ENCODE data around the gene DUSP10. TPM values are rescaled to one million over a fixed set of nuclear protein-coding genes. Genes with fewer than 3 reads are reported as not detected.

The DUSP10 gene
- total RNA-seq, 1 experiment from 2014 or later: 2.0 TPM

- no peak overlapping the region for H3K27ac Mint-ChIP-seq (ENCODE audit: unreplicated experiment)
- BruUV-seq (replicated peaks): no TSS peak
- intact Hi-C loops (cut with micrococcal nuclease; ENCODE audit: unreplicated experiment): no loop called here
Measured at GRCh38 chr1:221728037-221728505, 13.8 kb downstream of the DUSP10 start.

GRCh38 chr1:221727146-221728036 lies 14.5 kb downstream of the DUSP10 start:
- no peak overlapping the region for H3K4me3 Mint-ChIP-seq (ENCODE audit: unreplicated experiment)
- ChIA-PET POLR2A (no interaction called here), CTCF (no interaction called here)
- no peaks in the 10 kb centered on the region for H3K9me3 Mint-ChIP-seq (ENCODE audit: unreplicated experiment)
- no peak for TF ChIP-seq CTCF (IDR thresholded peaks at IDR 0.05; ENCODE audit: insufficient read depth in 1 of 2, low read depth in 1 of 2, low read length in 1 of 2, severe bottlenecking in 1 of 2, unreplicated experiment in 1 of 2)
- intact Hi-C loops (cut with micrococcal nuclease; ENCODE audit: unreplicated experiment): no loop called here
- H3K4me1 Mint-ChIP-seq (ENCODE audit: low read depth, unreplicated experiment): no peaks in the 10 kb centered on the region
- BruUV-seq (replicated peaks): no TSS peak
- H3K27ac Mint-ChIP-seq (ENCODE audit: unreplicated experiment): no peak overlapping the region
- DNase-seq: no peak
- no peaks in the 10 kb centered on the region for H3K4me1 ChIP-seq
- H3K27me3 Mint-ChIP-seq (ENCODE audit: insufficient read depth, unreplicated experiment): no peaks in the 10 kb centered on the region
- no peaks in the 10 kb centered on the region for H3K36me3 ChIP-seq (ENCODE audit: control insufficient read depth, insufficient read depth, low read length)
- H3K27me3 ChIP-seq (replicated peaks; ENCODE audit: control insufficient read depth, insufficient read depth, low read length): no peaks in the 10 kb centered on the region
- H3K9me3 ChIP-seq: no peaks in the 10 kb centered on the region
- H3K4me3 ChIP-seq (ENCODE audit: low read depth, low read length): no peak overlapping the region
- peaks cover 5% of the 10 kb centered on the region for H3K36me3 Mint-ChIP-seq (ENCODE audit: insufficient read depth, unreplicated experiment)

More at GRCh38 chr1:221728037-221728505, 13.8 kb downstream of the DUSP10 start:
- no peak for DNase-seq
- no peak for TF ChIP-seq CTCF (IDR thresholded peaks at IDR 0.05; ENCODE audit: insufficient read depth in 1 of 2, low read depth in 1 of 2, low read length in 1 of 2, severe bottlenecking in 1 of 2, unreplicated experiment in 1 of 2)
- no peaks in the 10 kb centered on the region for H3K27me3 Mint-ChIP-seq (ENCODE audit: insufficient read depth, unreplicated experiment)
- H3K4me3 Mint-ChIP-seq (ENCODE audit: unreplicated experiment): no peak overlapping the region
- ChIA-PET CTCF (interaction anchor here (0.6 kb wide), 1 partner anchor 164 kb away, joined by 3 read pairs; no protein-coding TSS in a partner anchor), POLR2A (no interaction called here)
- Histone ChIP-seq H3K9me3 (no peaks in the 10 kb centered on the region), H3K27me3 (replicated peaks; ENCODE audit: control insufficient read depth, insufficient read depth, low read length) (no peaks in the 10 kb centered on the region), H3K4me1 (no peaks in the 10 kb centered on the region), H3K4me3 (ENCODE audit: low read depth, low read length) (no peak overlapping the region), H3K36me3 (ENCODE audit: control insufficient read depth, insufficient read depth, low read length) (no peaks in the 10 kb centered on the region)
- no peaks in the 10 kb centered on the region for H3K36me3 Mint-ChIP-seq (ENCODE audit: insufficient read depth, unreplicated experiment)
- no peaks in the 10 kb centered on the region for H3K4me1 Mint-ChIP-seq (ENCODE audit: low read depth, unreplicated experiment)
- no peaks in the 10 kb centered on the region for H3K9me3 Mint-ChIP-seq (ENCODE audit: unreplicated experiment)

GRCh38 chr1:221725735-221726672 lies 15.9 kb downstream of the DUSP10 start:
- Histone ChIP-seq H3K4me1 (no peaks in the 10 kb centered on the region), H3K27me3 (replicated peaks; ENCODE audit: control insufficient read depth, insufficient read depth, low read length) (no peaks in the 10 kb centered on the region), H3K9me3 (no peaks in the 10 kb centered on the region), H3K4me3 (ENCODE audit: low read depth, low read length) (no peak overlapping the region), H3K36me3 (ENCODE audit: control insufficient read depth, insufficient read depth, low read length) (no peaks in the 10 kb centered on the region)
- no peaks in the 10 kb centered on the region for H3K27me3 Mint-ChIP-seq (ENCODE audit: insufficient read depth, unreplicated experiment)
- TF ChIP-seq CTCF (IDR thresholded peaks at IDR 0.05; ENCODE audit: insufficient read depth in 1 of 2, low read depth in 1 of 2, low read length in 1 of 2, severe bottlenecking in 1 of 2, unreplicated experiment in 1 of 2): no peak
- H3K36me3 Mint-ChIP-seq (ENCODE audit: insufficient read depth, unreplicated experiment): peaks cover 6% of the 10 kb centered on the region
- no peak overlapping the region for H3K4me3 Mint-ChIP-seq (ENCODE audit: unreplicated experiment)
- no peaks in the 10 kb centered on the region for H3K4me1 Mint-ChIP-seq (ENCODE audit: low read depth, unreplicated experiment)
- no TSS peak for BruUV-seq (replicated peaks)
- intact Hi-C loops (cut with micrococcal nuclease; ENCODE audit: unreplicated experiment): no loop called here
- DNase-seq: no peak
- CTCF ChIA-PET: no interaction called here
- POLR2A ChIA-PET: no interaction called here
- no peaks in the 10 kb centered on the region for H3K9me3 Mint-ChIP-seq (ENCODE audit: unreplicated experiment)
- no peak overlapping the region for H3K27ac Mint-ChIP-seq (ENCODE audit: unreplicated experiment)

Measured in Caco-2 (cell line).